A204.1 (cell line): ENCODE measurements around the gene ATP2C2.
"Not testable (repeated sequence)": the region's sequence is repeated elsewhere in the genome, so short reads cannot be mapped to it uniquely, and the experiment has no call there.

Experiments
- FAIRE-seq: peaks from 2 replicates; lab custom pipeline; 2012; peaks lifted over from hg19 to GRCh38; lab: Jason Lieb, UNC

The ATP2C2 gene

DNA sequence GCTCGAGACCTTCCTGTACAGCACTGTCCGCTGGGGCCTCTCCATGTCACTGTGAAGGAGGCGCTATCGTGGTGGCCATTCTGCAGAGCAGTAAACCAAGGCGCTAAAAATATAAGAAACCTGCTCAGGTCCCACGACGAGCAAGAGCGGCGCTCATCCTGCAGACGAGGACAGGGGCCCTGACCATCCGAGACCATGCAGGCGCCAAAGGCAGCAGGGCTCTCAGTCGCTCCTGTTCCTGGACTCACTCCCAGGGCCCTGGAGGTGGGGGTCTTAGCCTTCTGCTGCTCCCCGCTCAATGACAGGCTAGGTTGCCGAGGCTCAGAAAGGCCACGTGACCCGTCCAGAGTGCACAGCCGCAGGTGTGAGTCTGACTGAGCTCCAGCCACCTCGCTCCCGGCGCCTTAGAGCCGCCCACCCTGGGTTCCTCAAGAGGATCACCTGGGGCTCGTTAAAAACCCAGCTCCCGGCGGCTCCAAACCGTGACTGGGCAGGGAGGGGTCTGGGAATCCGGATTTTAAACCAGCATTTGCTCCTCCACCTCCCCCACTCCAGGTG, 509 bp upstream of the ATP2C2 start:
- no peak for FAIRE-seq

DNA sequence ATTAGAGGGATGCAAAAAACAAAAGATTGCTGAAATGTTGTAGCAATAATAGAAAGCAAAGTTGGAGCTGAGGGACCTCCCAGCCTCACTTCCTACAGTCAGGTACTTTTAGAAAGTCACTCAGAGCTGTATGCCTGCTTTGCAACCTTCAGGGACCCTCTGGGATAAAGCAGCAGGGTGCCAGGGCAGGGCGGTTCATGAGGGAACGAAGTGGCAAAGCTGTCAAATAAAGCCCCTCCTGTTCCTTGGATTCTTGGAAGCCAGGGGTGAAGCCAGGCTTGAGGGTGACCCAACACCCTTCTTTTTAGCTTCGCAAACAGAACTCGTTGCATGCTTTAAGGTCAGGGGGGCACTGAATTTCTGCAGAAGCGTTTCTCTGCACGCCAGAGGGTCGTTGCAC, 767 bp downstream of the ATP2C2 start:
- no peak for FAIRE-seq

DNA sequence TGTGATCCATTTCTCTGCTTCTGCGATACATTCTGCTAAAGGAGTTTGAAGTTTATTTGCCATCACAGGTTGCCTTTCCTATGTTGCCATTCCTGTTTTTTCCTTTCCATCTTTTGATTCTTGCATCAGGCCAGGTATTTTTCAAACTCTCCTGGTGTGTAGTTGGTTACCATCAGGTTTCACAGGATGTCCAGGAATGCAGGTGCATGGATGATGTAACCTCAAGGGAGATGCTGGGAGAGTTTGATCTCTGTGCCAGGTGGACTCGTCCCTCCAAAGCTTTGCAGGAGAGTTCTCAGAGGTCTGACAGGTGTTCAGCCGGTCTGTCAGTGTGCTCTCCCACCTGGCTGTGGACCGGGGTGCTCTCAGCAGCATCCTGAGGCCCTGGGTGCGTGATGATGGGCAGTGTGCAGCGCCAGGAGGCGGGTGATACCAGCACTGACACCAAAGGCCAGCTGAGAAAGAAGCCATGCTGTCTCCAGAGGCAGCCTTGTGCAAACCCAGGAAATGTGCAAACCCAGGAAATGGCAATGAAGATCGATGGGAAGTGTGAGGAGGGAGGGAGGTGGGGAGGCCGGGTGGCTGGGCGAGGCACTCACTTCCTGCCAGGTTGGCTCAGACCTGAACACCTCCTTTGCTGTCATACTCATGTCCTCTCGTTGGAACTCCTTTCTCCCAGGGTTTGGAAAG, 1.7 kb downstream of the ATP2C2 start:
- no peak for FAIRE-seq

DNA sequence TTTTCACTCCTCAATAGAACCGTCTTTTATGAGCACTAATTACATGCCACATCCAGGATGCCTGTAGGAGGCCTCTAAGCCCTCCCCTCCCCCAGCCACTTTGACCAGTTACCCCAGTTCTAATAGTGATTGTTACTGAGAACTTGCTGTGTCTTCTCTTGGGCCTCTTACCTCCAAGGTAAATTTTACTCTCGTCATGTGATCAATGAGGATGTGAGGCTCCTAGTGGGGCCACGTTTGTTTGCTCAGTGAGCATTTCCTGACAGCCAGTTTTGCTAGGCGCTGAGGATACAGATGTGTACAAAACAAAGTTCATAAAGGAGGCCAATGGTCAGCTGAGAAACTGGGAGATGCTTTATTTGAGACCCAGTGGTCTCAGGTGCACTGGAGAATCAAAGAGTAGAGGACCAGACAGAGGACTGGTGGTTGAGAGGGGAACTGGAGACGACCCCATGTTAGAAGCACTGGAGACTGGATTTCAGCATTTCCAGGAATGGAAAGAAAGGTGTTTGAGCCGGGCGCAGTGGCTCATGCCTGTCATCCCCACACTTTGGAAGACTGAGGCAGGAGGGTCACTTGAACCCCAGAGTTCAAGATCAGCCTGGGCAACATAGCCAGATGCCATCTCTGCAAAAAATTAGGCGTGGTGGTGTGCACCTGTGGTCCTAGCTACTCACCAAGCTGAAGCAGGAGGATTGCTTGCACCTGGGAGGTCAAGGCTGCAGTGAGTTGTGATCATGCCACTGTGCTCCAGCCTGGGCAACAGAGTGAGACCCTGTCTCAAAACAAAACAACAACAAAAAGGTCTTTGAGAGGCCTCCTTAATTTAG, 2.6 kb downstream of the ATP2C2 start:
- FAIRE-seq = no peak

DNA sequence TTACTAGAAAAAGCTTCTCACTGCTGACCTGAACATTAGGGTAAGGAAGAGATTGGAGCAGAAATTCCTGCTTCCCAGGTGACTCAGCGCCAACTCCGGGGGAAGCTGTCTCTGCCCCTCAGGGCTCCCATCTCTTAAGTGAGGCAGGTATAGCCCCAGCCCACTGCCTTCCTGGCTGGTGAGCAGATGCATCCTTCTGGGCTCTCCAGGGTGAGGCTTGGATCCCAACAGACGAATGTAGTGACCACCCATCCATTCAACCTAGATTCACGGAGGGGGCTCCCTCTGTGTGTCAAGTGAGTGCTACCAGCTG, 3.2 kb downstream of the ATP2C2 start:
- no peak for FAIRE-seq

DNA sequence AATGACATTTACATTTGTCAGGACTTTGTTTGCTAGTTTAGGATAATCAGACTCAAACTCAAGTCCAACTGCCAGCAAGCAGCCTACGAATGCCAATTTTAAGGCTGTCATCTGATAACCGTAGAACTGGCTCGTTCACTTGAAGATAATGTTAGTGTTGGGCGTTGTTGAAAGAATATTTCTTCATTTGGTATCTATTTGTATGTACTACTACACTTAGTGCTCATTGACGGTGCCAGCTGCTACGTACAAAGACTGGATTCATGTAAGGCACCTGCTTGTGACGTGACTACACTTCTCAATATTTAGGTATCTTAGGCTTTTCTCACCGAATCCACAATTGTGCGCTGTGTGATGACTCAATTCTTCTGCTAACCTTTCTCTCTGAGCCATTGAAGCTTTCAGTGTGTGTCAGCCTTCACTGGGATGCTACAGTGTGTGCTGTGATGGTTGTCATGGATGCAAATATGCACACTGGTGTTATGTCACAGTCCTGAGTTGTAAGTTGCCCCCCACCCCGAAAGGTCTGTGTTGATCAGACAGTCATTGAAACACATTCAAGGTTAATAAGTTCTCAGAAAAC, 5.7 kb downstream of the ATP2C2 start:
- FAIRE-seq = no peak

DNA sequence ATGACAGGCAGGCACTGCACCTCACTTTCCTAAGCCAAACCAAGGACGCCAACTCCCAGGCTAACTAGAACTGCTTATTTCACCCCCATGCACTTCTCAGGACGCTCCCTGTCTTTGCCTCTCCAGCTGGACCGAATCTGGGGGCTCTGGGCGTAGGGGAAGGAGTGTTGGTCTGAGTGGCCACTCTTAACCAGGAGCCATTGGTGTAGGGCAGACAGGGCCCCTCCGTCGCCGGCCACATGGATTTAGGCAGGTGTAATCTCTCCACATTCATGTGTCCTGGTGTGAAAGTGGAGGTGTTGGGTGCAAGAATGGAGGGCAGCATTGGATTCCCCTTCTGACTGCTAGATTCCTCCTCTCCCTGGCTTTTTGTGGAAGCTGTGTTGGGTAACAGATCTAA, 9.8 kb downstream of the ATP2C2 start:
- FAIRE-seq = no peak

DNA sequence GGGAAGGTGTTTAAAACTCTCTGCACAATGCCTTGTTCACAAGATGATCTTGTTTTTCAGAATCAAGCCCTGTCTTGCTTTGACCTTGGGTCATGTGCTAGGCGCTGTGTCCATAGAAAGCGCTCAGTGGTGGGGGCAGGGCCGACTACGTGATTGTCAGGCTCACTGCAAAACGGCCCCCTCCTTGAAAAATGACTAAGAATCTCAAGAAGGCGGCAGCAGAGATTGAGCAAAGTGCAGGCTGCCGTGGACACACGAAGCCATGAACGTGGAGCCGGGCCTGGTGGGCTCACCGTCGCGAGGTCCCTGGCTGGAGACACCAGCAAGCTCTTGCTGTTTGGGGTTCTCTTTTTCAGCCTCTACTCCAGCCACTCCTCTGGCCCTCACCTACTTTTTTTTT, 10.2 kb downstream of the ATP2C2 start:
- no peak for FAIRE-seq

DNA sequence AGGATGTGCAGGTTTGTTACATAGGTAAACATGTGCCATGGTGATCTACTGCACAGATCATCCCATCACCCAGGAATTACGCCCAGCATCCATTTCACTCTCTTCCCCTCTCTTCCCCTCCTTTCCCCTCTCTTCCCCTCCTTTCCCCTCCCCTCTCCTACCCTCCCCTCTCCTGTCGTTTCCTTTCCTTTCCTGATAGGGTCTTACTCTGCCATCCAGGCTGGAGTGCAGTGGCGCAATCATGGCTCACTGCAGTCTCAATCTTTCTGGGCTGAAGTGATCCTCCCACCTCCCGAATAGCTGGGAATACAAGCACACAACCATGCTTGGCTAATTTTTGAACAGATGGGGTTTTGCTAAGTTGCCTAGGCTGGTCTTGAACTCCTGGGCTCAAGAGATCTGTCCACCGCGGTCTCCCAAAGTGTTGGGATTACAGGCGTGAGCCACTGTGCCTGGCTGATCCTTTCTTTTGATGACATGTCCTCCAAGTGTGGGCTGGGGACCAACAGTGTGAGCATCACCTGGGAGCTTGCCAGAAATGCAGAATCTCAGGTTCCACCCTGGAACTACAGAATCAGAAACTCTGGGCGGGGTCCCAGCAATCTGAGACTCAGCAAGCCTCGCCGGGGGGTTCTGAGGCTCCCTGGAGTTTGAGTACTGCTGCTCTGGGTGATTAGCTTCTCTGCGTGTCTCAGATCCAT, 10.8 kb downstream of the ATP2C2 start:
- no peak for FAIRE-seq

DNA sequence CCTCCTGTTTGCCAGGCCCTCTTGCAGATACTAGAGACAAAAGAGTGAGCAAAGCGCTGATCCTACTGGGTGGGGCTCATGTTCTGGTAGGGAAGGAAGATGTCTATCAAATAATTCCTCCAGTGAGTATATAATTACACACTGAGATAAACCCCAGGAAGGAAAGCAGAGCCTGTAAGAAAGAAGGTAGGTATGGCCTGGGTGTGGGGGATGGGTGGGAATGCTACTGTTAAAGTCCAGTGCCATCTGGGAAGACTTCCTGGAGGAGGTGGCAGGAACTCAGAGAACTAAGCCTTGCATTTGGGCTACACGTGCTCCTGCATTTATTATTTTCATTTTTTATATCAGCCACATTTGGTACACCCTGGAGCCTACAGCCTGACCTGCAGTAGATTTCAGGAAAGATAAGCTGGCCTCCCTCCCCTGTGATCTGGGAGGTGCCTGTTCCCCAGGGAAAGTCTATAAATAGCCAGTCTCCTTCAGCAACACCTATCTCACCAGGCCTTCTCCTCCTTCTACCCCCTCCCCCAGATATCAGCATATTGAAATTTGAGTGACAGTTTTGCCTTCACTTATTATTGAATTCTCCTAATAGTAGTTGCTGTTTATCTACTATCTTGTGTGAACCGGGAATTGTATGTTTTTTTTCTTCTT, 11.5 kb downstream of the ATP2C2 start:
- FAIRE-seq = no peak

DNA sequence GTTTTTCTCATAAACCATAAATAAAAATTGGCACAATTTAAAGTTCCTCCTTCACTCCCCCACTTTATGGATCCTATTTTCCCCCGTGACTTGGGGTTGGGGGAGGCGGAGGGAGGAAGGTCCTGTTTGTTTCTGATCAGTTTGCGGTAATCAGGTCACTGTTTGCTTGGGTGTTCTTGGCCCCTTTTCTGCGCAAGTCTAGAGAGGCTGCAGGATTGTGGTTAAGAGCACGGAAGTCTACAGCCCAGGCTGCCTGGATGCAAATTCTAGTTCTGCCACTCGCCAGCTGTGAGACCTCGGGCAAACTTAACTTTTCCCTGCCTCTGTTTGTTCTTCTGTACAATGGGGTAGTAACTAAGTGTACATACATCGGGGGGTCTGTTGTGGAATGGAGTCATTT, 12.1 kb downstream of the ATP2C2 start:
- no peak for FAIRE-seq

DNA sequence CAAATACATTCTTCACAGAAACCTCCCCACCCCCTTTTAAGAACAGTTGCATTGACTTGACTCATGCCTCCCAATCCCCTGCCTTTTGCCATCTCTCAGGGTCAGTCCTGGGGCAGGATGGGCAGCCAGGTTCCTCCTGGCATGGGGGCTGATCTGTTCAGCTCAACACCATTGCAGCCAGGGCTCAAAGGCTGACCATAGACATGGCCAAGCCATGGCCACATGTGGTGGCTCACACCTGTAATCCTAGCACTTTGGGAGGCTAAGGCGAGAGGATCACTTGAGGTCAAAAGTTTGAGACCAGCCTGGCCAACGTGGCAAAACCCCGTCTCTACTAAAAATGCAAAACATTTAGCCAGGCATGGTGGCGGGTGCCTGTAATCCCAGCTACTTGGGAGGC, 14.1 kb downstream of the ATP2C2 start:
- no peak for FAIRE-seq

DNA sequence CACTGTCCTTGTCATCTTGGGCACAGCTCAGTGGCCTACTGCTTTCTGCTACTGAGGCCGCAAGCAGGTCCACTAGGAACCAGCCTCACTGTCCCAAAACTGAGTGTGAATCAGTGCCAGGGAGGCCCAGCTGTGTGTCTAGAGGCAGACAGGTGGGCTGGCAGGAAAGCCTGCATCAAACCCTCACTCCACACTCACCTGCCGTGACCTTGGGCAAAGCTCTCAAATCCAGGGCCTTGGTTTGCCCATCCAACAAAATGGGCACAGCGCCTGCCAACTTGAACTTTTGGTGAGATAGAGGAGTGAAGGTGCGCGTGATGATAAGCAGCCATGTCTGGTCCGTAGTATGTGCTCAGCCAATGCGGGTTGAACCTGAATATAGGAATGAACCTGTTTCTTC, 14.8 kb downstream of the ATP2C2 start:
- FAIRE-seq = no peak

DNA sequence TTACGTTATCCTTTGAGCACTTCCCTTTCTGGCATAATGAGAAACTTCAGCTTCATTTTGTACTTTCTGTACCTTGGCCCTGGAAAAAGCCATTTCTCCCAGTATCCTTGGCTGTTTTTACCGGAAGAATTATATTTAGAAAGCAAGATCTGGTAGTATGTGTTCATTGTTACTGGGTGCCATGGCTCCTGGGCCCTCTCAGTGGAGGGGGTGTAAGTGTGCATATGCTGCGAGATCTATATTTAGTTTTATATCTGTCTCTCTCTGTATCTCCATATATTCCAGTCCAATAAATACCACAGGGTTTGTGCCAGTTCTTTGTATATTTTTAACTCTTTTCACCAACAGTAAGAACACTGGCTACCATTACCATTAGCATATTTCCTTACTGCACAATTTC, 17.7 kb downstream of the ATP2C2 start:
- no peak for FAIRE-seq

DNA sequence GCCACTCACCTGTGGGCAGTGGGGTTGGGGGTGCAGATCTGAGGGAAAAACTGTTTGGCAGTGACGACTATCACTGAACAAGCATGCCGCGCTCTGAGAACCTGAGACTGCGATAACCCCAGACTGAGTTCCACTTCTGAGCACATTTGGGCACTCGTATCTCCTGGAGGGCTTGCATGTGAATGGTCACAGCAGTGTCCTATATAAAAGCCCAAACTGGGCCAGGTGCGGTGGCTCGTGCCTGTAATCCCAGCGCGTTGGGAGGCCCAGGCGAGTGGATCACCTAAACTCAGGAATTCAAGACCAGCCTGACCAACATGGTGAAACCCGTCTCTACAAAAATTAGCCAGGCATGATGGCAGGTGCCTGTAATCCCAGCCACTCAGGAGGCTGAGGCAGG, 18.7 kb downstream of the ATP2C2 start:
- no peak for FAIRE-seq

DNA sequence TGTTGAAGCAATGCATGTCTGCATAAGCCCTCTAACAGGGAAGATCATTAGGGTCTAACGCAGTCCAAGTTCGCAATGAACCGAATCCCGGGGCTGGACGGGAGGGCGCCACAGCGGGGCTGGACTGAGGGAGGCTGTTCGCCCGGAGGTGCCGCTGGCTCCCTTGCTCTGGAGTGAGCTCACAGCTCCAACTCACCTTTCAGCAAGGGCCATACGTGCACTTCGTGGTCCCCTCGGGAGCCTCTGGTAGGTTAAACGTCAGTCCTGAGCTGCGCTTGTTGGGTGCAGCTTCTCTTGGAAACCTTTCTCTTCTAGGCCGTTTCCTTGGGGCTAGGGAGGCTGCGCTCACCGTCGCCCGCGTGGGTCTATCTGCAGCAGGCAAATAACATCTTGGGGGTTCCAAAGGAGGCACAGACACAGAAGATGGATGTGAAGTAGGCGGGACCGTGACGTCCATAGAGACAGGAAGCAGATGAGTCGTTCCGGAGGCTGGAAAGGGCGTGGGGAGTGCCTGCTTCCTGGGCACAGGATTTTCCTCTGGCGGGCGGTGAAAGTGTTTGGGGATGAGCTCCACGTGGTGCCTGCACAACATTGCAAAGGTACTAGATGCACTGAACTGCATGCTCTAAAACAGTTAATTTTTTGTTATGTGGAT, 21.9 kb downstream of the ATP2C2 start:
- FAIRE-seq = no peak

DNA sequence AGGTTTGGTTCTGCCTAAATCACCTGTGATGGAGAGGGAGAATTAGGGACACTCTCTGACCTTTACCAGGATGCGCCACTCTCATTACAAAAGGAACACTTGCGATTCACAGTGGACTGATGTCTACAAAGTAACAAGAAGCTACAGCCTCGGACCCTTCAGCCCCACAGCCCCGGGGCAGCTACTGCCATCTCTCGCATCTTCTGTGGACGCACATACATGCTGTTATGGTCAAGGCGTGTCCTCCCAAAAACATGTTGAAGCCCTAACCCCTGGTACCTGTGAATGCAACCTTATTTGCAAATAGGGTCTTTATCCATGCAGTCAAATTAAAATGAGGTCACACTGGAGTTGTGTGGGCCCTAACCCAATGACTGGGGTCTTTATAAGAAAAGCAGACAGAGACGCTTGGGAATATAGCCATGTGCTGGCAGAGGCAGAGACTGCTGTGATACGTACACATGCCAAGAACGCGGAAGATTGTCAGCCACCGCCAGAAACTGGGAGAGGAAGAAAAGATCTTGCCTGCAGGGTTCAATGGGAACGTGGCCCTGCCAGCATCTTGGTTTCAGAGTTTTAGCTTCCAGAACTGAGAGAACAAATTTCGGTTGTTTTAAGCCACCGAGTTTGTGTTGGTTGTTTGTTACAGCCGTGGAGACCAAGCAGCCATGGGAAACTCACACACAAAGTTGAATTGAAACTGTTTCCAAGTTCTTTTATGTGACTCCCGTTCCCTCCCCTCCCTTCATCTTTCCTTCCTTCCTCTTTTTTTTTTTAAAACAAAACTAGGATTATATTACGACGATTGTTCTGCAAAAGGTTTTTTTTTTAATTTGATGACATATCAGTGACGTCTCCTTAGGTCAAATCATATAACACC, 23.1 kb downstream of the ATP2C2 start:
- no peak for FAIRE-seq

DNA sequence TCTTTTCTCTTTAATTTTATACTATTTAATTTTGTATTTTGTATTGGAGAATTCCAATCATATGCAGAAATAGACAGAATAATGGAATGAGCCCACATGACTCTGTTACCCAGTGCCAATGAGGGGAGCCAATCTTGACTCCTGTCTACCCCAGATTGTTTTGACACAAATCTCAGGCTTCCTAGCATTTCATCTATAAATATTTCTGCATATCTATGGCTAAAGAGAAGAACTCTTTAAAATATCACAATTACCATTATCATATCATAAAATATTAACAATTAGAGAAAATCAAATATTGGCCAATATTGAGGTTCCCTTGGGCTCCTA, 23.7 kb downstream of the ATP2C2 start:
- no peak for FAIRE-seq

DNA sequence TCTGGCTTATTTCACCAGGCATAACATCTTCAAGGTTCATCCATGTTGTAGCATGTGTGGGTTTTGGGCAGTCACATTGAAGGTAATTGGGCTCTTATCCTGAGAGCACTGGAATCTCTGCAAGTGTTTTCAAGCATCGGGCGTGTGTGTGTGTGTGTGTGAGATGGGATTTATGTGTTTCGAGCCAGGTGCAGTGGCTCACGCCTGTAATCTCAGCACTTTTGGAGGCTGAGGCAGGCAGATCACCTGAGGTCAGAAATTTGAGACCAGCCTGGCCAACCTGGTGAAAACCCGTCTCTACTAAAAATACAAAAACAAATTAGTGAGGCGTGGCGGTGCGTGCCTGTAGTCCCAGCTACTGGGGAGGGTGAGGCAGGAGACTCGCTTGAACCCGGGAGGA, 27.7 kb downstream of the ATP2C2 start:
- not testable (repeated sequence) for FAIRE-seq

DNA sequence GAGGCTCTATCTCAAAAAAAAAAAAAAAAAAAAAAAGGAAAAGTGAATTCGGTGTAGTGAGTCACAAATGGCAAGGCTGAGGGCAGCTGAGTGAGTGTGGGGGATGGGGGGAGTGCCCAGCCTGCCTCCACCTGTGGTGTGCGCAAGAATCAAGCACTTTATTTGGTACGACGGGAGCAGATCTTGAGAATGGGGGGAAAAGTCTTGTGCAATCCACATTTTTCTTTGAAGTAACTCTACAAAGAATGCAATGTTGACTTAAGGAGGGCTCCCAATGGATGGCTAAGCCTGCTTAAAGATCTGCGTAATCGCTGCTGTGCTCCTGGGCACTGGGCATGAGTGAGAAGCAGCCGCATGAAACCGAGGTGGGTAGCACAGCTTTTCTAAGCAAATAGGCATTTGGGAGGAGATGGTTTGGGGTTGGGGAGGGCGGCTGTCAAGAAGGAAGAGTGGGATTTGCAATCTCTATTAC, 28.2 kb downstream of the ATP2C2 start:
- FAIRE-seq = no peak

DNA sequence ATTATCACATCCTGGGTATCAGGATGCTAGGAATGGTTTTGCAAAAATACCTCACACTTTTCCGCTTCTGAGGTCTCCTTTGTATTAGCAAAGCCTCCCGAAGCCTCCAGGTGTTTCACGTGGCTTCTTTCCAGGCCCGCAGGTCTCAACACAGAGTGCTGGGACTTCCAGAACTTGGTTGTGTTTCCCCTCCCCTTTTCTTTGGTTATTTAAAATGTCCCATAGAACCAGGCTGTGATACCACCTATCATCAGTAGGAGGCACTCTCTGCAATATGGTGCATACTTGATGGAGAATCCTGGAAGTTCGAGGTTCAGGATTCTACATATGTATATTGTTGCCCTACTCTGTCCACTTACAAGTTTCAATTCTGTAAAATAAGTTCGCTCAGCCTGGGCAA, 28.8 kb downstream of the ATP2C2 start:
- no peak for FAIRE-seq
